Measurements from ENCODE around the gene TMEM39A.

The TMEM39A gene

GRCh38 chr3:119444590-119444989 lies 18.8 kb downstream of the TMEM39A start:
- DNase-seq, result no peak

DNA sequence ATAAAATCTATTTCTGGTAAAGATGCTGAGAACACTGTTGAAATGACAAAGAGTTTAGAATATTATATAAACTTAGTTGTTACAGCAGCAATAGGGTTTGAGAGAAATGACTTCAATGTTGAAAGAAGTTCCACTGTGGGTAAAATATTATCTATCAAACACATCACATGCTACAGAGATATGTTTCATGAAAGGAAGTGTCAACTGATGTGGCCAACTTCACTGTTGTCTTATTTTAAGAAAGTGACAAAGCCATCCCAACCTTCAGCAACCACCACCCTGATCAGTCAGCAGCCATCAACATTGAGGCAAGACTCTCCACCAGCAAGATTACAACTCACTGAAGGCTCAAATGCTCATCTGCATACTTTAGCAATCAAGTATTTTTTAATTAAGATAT lies 20.2 kb downstream of the TMEM39A start:
- DNase-seq, result no peak

GRCh38 chr3:119437691-119438258 lies 25.6 kb downstream of the TMEM39A start:
- no peak for DNase-seq

DNA sequence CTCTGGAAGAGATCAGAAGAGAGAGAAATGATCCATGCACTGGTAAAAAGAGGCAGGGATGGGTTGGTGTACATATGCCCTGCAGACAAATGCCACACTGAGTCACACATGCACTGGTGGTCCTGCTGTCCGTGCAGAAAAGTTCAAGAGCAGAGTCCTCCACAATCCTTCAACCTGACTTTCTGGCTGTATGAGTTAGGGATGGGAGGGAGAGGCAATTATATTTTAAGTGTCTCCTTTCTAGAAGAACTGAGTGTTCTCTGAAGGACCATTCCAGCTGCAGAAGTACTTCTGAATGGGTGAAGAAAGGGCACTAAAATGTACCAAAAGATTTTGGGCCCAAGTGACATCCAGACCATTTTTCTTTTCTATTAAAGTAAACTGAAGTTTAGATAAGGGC lies 26.4 kb downstream of the TMEM39A start:
- DNase-seq, result no peak

GRCh38 chr3:119434703-119435102 lies 28.7 kb downstream of the TMEM39A start:
- no peak for DNase-seq

GRCh38 chr3:119433613-119434325 lies 29.6 kb downstream of the TMEM39A start:
- no peak for DNase-seq

GRCh38 chr3:119428538-119428937 lies 34.9 kb downstream of the TMEM39A start:
- DNase-seq, result no peak

- no peak for DNase-seq
These were observed 35.7 kb downstream of the TMEM39A start for GRCh38 chr3:119427669-119428068.

DNA sequence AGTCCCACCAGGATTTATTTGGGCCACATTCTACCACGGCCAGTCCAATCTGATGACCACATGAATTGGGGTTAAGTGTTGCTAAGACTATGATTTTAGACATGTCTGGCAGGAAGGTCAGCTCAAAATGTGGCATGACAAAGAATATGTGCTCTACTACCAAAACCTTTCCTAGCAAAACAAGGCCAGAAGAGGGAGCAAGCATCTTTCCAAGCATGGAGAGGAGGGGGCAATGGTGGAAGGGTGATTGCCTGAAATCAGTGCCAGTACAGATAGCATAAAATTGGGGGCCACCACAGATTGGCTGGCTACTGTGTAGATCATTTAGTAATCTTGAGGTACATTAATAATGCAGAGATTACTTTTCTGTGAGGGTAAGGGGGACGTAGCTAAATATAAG lies 43.2 kb downstream of the TMEM39A start:
- no peak for DNase-seq

DNA sequence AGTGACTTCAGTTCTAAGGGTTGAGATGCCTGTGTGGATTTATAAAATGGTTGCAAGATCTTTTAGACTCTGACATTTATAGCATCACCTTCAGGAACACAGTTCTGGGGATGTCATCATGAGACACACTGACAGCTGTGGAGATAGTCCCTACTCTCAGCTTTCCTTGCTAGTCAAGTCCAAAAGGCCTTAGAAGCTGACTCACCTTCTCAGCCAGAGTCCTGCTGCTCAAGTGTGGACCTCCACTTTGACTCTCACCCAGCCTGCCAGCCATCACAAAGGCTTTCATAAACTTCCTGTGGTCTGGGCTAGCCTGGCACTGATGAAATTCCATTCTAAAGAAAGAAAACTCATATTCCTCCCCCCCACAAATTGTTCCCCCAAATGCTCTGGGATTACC lies 44.8 kb downstream of the TMEM39A start:
- DNase-seq, result no peak

GRCh38 chr3:119417771-119418512 lies 45.5 kb downstream of the TMEM39A start:
- no peak for DNase-seq

GRCh38 chr3:119416873-119417272 lies 46.5 kb downstream of the TMEM39A start:
- no peak for DNase-seq

DNA sequence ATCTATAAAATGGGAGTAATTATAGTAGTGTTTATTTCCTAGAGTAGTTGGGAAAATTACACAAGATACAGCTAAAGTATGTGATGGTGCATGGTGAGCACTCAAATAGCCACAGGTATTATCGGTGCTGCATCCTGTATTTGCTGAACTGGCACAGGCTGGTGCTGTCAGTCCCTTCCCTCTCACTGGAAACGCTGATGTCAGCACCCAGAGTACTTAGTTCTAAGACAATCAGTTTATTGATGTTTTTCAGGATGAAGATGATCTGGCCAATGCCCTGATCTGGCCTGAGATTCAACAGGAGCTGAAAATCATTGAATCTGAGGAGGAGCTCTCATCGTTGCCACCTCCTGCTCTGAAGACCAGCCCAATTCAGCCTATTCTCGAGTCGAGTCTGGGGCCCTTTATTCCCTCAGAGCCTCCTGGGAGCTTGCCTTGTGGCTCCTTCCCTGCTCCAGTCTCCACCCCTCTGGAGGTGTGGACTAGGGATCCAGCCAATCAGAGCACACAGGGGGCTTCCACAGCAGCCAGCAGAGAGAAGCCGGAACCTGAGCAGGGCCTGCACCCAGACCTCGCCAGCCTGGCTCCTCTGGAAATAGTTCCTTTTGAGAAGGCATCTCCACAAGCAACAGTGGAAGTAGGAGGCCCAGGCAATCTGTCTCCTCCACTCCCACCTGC lies 49.7 kb downstream of the TMEM39A start:
- no peak for DNase-seq

- DNase-seq, result no peak
These were observed 53.6 kb downstream of the TMEM39A start for GRCh38 chr3:119409844-119410243.

GRCh38 chr3:119408243-119408950 lies 55.0 kb downstream of the TMEM39A start:
- no peak for DNase-seq

DNA sequence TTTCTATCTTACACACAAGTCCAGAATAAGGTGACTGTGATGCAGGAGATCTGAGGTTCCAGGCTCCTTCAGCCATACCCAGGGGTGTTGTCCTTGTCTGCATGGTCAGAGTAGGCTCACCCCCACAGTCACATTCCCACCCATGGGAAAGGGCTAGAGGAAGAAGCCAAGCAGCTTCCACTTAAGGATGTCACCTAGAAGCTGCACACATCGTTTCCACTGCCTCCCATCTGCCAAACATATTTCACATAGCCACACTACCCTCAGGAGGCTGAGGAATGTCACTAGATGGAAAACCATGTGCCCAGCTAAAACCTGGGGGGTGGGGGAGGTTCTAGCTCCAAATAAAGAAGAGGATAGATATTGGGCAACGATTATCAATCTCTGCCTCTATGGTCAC lies 58.1 kb downstream of the TMEM39A start:
- DNase-seq, result no peak

DNA sequence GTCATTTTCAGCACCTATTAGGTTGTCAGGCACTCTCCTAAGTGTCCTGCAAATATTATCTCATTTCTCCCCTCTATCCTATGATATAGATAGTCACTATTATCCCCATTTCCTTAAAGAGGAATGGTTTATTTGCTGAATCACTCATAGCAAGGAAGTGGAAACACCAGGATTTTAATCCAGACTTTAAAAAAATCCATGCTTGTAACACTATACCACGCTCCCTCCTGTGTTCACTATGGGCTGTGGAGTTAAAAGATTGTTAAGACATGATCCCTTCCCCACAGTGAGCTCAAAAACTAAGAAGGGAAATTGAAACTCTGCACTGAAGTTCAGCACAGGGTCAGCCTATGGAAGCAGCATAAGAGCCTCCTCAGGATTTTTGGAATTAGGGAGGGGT lies 60.2 kb downstream of the TMEM39A start:
- no peak for DNase-seq

DNA sequence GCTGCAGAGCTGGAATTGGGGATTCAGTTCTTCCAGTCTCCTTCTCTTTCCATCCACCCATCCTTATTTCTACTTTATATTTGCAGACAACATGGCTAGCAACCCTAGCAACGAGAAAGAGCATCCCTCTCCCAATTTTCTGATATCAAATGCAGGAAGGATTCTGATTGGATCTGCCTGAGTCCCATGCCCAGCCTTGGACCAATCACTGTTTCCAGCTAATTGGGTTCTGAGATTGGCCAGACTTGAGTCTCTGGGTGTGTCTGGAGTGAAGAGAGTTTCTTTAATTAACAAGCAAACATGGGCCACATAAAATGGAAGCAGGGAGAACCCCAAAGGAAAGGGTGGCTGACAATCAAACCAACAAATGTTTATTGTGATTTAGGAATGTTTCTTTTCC lies 60.6 kb downstream of the TMEM39A start:
- no peak for DNase-seq

DNA sequence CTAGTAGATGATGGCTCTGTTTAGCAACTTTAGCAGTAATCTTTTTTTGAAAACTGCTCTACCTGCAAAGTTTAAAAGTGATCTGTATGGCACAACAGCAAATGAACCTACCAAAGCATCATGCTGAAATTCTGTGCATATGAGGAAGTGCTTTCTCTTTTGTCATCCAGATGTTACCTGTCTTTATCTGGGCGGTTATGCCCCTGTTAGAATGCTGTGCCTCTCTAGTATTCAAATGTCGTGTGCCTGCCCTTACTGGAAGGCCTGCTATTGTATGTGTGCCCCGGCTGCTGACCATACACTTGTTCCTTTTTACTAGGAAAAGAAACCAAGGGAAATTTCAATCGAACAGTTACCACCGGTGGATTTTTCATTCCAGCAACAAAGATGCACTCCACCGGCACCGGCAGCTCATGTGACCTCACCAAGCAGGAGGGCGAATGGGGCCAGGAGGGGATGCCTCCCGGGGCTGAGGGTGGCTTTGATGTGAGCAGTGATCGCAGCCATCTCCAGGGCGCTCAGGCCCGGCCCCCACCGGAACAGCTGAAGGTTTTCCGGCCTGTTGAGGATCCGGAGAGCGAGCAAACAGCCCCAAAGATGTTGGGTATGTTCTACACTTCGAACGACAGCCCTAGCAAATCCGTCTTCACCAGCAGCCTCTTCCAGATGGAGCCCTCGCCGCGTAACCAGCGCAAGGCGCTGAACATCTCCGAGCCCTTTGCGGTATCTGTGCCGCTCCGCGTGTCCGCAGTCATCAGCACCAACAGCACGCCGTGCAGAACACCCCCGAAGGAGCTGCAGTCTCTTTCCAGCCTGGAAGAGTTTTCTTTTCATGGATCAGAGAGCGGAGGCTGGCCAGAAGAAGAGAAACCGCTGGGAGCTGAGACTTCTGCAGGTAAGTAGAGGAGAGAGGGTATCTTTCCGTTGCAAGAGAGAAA lies 61.6 kb downstream of the TMEM39A start:
- DNase-seq, result no peak

DNA sequence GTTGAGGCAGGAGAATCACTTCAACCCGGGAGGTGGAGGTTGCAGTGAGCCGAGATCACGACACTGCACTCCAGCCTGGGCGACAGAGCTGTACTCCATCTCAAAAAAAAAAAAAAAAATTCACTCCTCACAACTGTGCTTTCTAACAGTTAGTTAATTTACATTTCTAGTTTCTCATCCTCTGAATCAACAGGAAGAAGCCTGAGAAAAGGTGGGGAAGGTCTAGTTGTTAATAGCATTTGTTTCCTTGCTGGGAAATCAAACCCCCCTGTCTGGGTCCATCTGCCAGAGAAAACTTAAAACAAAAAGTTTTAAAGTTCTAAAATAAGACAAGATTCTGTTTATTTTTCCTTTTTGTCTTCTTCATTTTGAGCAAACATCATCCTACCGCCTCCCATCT lies 62.3 kb downstream of the TMEM39A start:
- DNase-seq, result no peak

DNA sequence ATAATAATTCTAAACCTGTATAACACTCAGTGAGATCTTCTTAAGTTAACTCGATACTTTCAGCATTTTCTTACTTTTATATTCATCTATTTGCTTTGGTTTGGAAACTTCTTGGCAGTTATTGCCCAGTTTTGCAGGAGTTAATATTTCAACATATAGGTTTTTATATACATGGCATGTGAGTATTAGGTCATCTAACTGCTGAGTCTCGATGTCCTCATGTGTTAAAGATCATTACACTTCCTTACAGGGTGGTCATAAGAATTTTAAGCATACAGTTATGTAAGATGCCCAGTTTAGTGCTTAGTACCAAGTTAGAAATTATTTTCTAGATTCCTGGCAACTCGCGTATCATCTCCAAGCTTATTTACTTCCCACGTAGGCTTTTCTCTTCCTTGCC lies 62.9 kb downstream of the TMEM39A start:
- DNase-seq, result no peak

DNA sequence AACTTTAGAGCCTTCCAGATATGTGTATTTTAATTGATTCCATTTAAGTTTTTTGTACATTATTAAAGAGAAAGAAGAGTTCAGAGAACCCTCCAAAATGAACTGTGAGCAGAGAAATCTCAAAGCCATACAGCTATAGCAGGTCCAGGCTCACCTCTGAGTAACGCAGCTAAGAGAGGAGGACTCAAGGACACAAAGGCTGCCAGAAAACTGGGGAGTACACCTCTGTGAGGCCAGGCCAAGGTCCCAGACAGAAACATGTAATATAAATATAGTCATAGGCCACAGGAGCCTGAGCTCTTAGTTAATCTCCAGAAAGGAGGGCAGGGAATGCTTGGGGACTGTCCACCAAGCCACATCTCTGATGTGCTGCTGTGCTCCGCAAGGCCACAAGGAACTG lies 66.5 kb downstream of the TMEM39A start:
- DNase-seq, result no peak
